NCI-H146 (cell line): Measurements from ENCODE around the gene PRSS2.

Experiments used
- DNase-seq: peaks from one replicate; lab custom pipeline; 2025; lab: John Stamatoyannopoulos, UW

Gene PRSS2

GRCh38 chr7:142787034-142787768, 16.4 kb downstream of the PRSS2 start:
- no peak for DNase-seq

DNA sequence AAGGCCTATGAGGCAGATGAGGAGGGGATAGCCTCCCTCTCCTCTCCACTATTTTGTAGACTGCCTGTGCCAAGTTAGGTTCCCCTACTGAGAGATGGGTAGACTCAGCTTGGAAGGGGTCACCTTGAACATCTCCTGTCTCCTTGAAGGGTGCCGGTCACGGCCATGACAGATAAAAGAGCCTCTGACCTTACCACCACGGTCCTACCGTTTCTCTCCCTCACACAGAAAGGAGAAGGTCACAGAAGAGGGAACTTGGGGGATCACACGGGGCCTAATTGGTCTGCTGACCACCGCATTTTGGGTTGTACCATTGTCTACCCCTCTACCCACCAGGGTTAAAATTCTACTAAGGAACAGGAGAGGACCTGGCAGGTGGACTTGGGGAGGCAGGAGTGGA, 17.0 kb downstream of the PRSS2 start:
- DNase-seq, result no peak

DNA sequence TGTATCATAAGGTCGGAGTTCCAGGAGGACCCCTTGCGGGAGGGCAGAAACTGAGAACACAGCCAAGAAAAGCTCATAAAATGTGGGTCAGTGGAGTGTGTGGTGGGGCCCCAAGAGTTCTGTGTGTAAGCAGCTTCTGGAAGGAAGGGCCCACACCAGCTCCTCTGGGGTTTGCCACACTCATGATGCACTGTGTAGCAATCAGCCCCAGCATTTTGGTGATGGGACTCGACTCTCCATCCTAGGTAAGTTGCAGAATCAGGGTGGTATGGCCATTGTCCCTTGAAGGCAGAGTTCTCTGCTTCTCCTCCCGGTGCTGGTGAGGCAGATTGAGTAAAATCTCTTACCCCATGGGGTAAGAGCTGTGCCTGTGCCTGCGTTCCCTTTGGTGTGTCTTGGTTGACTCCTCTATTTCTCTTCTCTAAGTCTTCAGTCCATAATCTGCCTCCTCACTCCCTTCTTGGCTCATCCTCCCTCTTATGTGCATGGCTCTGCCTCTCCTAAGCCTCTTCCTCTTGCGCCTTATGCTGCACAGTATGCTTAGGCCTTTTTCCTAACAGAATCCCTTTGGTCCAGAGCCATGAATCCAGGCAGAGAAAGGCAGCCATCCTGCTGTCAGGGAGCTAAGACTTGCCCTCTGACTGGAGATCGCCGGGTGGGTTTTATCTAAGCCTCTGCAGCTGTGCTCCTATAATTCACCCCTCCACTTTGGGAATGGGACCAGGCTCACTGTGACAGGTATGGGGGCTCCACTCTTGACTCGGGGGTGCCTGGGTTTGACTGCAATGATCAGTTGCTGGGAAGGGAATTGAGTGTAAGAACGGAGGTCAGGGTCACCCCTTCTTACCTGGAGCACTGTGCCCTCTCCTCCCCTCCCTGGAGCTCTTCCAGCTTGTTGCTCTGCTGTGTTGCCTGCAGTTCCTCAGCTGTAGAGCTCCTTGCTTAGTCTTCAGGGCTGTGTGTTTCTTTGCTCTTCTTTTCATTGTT, 17.8 kb downstream of the PRSS2 start:
- DNase-seq, result no peak

- DNase-seq, result no peak
Observed at GRCh38 chr7:142789441-142789840, 18.7 kb downstream of the PRSS2 start.

- no peak for DNase-seq
Observed at GRCh38 chr7:142790056-142790455, 19.3 kb downstream of the PRSS2 start.

- no peak for DNase-seq
Observed at GRCh38 chr7:142790555-142790954, 19.8 kb downstream of the PRSS2 start.

- DNase-seq, result no peak
Observed at GRCh38 chr7:142791502-142791901, 20.7 kb downstream of the PRSS2 start.

DNA sequence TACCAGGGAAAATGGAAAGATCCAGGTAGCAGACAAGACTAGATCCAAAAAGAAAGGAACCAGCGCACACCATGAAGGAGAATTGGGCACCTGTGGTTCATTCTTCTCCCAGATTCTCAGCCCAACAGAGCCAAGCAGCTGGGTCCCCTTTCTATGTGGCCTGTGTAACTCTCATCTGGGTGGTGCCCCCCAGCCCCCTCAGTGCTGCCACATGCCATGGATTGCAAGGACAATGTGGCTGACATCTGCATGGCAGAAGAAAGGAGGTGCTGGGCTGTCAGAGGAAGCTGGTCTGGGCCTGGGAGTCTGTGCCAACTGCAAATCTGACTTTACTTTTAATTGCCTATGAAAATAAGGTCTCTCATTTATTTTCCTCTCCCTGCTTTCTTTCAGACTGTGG, 21.4 kb downstream of the PRSS2 start:
- DNase-seq, result no peak

DNA sequence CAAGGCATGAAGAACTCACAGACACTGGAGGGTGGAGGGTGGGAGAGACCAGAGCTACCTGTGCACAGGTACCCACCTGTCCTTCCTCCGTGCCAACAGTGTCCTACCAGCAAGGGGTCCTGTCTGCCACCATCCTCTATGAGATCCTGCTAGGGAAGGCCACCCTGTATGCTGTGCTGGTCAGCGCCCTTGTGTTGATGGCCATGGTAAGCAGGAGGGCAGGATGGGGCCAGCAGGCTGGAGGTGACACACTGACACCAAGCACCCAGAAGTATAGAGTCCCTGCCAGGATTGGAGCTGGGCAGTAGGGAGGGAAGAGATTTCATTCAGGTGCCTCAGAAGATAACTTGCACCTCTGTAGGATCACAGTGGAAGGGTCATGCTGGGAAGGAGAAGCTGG, 21.8 kb downstream of the PRSS2 start:
- DNase-seq, result no peak

DNA sequence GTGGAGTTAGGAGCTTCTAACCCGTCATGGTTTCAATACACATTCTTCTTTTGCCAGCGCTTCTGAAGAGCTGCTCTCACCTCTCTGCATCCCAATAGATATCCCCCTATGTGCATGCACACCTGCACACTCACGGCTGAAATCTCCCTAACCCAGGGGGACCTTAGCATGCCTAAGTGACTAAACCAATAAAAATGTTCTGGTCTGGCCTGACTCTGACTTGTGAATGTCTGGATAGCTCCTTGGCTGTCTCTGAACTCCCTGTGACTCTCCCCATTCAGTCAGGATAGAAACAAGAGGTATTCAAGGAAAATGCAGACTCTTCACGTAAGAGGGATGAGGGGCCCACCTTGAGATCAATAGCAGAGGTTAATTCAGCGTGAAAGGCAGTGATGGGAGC, 22.4 kb downstream of the PRSS2 start:
- DNase-seq, result no peak

- no peak for DNase-seq
Observed at GRCh38 chr7:142795339-142795863, 24.6 kb downstream of the PRSS2 start.

GRCh38 chr7:142796001-142796500, 25.3 kb downstream of the PRSS2 start:
- no peak for DNase-seq

GRCh38 chr7:142796501-142797390, 26.0 kb downstream of the PRSS2 start:
- DNase-seq, result no peak

DNA sequence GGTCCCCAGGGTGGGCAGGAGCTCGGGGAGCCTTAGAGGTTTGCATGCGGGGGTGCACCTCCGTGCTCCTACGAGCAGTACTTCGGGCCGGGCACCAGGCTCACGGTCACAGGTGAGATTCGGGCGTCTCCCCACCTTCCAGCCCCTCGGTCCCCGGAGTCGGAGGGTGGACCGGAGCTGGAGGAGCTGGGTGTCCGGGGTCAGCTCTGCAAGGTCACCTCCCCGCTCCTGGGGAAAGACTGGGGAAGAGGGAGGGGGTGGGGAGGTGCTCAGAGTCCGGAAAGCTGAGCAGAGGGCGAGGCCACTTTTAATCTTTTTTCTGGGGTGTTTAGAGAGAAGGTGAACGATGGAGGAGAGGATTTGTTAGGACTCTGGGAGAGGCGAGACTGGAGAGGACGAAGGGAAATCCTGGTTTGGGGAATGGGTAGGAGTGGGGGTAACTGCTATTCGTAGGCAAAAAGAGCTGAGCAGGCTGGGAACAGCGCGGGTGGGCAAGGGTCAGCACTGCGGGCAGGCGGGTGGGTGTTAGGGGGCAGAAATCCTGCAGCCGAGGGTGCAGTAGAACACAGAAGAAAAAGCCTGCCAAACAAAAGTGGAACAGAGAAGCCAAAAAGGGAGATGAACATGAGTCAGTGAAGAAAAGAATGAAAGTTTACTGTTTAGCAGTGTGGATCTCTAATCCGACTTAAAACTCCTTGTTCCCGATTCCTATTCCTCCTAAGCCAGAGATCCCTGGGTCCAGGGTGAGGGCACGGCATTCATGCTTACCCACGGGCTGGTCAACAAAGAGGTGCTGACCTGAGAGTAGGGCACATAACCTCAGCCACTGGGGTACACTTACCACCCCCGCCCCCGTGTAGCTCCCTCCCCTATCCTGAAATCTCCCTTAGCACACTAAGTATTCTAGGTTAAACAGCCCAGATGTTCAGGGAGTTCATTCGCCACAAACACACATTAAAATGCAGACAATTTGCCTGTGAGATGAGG, 26.9 kb downstream of the PRSS2 start:
- DNase-seq, result no peak

DNA sequence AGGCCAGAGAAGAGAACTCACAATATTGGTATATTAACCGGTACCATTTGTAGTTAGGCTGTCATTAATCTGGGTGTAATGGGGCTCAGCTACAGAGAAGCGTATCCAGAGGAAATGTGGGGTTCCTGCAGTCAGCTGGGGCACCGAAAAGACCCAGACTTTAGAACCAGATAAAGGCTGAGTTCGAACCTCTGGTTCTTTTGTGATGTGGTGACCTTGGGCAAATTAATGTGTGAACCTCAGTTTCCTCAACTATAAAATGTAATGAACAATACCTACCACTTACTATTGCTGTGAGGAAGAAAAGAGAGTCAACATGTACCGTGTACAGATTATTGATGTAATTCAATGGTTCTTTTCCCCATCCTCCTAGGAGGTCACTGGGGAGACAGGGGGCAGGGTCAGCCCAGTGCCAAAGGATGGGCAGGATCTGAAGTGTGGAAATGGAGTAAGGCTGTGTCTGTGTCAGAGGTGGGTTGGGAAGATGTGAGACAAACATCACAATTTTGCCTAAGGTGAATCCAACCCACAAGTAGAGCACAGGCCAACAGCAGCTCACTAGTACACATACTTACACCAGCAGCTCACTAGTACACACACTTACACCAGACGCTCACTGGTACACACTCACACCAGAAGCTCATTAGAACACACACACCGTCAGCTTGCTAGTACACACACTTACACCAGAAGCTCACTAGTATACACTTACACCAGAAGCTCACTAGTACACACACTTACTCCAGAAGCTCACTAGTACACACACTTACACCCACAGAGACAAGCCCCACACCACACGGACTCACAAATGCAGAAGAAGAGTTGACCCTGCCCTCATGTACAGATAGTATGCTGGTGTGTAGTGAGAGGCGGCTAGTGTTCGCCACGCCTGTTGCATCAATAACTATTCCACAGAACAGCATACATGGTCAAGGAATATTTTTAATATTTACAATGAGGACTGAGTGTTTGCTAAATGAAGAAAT, 28.0 kb downstream of the PRSS2 start:
- no peak for DNase-seq

GRCh38 chr7:142799437-142799835, 28.7 kb downstream of the PRSS2 start:
- no peak for DNase-seq

DNA sequence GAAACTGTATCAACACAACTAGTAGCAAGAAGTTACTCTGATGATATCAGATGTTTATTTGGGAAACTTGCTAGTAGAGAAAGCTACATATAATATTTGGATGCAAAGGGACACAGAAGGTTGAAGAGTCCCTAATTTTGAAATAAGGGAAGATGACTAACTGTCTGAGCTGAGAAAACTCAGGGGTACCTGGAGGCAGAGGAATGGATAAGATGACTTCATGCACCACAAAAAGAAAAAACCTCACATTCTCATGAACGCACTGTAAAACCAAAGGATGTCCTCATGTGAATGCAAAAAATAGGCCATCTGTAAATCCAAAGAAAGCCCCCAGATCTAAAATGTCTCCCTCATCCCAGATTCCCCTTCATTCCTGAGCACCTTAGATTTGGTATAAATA, 29.3 kb downstream of the PRSS2 start:
- DNase-seq, result no peak

DNA sequence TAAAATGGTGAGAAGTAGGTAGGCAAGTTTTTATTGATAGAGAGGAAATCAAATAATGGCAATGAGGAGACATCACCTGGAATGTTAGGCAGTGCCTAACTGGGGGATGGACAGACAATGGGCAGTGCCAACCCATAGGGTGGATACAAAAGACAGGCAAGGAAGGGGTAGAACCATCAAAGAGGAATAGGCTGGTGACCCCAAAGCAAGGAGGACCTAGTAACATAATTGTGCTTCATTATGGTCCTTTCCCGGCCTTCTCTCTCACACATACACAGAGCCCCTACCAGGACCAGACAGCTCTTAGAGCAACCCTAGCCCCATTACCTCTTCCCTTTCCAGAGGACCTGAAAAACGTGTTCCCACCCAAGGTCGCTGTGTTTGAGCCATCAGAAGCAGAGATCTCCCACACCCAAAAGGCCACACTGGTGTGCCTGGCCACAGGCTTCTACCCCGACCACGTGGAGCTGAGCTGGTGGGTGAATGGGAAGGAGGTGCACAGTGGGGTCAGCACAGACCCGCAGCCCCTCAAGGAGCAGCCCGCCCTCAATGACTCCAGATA, 30.0 kb downstream of the PRSS2 start:
- DNase-seq, result no peak
